HG02642 (cell line): ENCODE measurements around the gene NUMA1.

Experiments used
- ATAC-seq: cut with Tn5 transposase; IDR thresholded peaks from one replicate; pipeline ENCODE4 v1.9.1; 2021; ENCODE audit warnings: mild to moderate bottlenecking; ENCODE audit not compliant: unreplicated experiment, poor library complexity

Gene NUMA1

DNA sequence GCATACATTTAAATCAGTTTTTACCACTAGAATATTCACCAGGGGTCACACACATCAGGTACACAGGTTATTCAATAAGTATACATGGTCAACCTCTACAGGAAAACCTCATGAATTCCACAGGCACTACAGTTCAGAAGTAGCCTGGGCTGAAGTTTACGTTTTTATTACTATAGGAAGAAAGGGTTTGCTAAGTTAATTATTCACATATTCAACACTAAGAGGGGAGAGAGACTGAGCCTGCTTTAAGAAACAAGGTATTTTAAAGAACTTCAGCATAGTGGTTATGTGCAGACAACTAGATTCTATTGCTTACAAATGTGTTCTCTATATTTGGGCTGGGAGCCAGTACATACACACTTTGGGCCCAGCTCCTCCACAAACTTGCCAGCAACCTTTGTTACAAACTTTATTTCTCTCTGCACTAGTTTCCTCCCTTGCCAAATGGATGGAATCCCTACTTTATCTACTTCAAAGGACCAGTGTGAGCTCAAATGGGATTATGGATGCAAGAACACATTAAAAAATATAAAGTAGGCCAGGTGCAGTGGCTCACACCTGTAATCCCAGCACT, 49.8 kb downstream of the NUMA1 start:
- ATAC-seq = no peak

DNA sequence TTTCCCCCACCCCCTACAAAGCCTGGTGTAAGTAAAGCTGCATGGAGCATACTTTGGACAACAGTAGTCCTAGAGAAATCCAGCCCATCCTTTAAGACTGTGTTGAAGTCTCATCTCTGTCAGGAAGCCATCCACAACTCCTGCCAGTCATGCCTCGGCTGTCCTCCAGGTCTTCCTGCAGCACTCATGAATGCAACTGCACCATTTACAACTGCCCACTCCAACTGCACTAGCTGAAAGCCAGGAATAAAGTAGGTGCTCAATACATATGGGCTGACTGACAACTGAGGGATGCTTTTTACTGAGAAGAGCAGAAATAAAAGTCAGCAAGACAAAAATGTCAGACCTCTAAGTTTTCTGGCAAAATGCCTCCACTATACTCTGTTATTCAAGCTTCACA, 54.3 kb downstream of the NUMA1 start:
- ATAC-seq = no peak

DNA sequence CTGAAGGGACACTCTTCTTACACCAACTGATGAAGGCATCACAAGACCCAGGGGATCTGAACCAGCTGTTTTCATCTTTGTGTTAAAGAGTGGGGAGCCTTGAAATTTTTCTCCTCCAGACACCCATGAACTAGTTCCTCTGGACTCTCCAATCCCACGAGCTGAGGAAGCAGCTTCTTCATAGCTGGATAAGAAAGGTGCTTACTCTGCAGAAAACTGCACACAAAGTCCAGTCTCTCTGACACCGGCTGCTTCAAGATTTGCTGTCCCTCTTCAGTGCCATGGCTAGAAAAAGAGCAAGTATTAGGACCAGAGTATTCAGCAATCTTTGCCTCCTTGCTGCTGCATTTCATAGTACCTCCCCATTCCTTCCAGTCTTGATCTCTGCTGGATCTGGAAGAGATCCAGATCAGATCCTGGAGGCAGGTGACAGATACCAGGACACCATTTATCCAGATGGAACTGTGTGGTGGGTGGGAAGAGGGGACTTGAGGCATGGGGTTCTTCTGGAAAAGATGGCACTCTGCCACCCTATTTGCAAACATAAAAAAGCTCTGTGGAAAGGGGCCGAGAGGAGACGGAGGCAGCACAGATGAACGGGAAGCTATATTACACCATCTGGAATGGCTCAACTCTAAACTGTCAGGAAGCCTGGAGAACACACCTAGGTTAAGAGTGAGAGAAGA, 56.1 kb downstream of the NUMA1 start:
- ATAC-seq = no peak

DNA sequence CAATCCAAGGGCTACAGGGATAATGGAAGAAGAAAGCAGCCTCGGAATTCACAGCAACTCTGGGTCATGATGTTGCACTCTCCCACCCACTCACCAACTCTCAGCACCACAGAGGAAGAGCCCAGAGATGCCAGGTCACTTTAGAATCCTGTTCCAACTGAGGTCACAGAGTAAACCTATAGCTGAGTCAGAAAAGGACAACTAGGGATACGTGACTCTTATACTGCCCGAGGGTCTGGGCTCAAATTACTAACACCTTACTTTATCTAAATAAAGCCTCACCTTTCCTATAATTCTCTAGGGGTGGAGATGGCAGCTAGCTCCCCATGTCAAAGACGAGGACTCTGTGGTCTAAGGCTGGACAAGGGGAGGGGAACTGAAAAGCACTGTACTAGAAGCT, 57.0 kb downstream of the NUMA1 start:
- ATAC-seq = no peak

DNA sequence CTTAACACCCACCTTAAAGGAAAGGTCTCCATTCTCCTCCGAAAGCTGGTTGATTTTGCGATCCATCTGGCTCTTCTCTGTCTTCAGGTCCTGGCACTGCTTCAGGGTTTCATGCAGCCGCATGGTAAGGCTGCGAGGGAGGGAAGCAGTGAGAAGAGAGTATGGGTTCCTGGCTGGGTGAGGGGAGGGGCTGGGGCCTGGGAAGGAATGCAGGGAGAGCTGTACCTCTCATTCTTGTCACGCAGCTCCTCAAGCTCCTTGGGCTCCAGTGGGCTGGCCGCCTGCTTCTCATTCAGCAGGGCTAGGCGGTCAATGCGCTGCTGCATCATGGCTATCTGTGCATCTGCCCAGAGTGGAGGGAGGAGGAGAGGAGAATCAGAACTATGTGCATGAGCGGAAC, 62.2 kb downstream of the NUMA1 start:
- no peak for ATAC-seq

DNA sequence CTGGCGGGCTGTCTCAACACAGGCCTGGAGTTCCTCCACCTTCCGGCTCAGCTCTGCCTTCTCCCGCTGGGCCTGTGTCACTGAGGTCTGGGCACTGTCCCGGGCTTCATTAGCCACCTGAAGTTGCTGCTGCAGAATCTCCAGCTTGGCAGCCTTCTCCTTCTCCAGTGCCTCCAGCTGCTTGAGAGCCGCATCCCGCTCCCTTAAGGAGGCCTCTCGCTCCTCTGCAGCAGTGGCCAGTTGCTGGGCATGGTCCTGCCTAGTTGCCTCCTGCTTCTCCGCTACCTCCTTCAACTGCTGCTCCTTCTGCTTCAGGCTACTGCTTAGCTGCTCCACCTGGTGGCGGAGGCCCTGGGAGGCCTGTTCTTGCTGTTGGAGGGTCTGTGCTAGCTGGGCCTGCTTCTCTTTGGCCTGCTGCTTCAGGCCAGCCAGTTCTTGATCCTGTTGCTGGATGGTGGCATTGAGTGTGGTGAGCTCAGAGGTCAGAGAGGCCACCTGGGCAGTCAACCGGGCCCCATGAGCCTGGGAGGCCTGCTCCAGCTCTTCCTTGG, 64.8 kb downstream of the NUMA1 start:
- ATAC-seq = no peak

DNA sequence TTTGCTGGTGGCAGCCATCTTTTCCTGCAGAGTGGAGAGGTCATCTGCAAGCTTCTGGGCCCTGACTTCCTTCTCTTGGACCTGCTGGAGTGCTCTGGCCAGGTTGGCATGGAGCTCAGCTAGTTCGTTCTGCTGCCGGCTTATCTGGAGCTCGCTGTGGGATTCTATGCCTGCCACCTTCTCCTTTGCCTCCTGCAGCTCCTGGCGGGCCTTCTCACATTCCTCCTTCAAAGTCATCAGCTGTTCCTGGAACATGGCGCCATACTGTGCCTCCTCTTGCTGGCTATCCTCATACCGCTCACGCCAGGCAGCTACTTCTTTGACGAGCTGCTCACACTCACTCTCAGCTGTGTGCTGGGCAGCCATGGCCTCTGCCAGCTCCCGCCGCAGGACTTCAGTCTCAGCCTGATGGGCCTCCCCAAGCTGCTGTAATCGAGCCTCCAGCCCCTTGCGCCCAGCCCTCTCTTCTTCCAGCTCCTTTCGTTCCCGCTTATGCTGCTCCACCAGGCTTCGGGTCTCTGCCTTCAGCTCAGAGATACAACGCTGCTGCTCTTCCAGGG, 65.5 kb downstream of the NUMA1 start:
- ATAC-seq = no peak

DNA sequence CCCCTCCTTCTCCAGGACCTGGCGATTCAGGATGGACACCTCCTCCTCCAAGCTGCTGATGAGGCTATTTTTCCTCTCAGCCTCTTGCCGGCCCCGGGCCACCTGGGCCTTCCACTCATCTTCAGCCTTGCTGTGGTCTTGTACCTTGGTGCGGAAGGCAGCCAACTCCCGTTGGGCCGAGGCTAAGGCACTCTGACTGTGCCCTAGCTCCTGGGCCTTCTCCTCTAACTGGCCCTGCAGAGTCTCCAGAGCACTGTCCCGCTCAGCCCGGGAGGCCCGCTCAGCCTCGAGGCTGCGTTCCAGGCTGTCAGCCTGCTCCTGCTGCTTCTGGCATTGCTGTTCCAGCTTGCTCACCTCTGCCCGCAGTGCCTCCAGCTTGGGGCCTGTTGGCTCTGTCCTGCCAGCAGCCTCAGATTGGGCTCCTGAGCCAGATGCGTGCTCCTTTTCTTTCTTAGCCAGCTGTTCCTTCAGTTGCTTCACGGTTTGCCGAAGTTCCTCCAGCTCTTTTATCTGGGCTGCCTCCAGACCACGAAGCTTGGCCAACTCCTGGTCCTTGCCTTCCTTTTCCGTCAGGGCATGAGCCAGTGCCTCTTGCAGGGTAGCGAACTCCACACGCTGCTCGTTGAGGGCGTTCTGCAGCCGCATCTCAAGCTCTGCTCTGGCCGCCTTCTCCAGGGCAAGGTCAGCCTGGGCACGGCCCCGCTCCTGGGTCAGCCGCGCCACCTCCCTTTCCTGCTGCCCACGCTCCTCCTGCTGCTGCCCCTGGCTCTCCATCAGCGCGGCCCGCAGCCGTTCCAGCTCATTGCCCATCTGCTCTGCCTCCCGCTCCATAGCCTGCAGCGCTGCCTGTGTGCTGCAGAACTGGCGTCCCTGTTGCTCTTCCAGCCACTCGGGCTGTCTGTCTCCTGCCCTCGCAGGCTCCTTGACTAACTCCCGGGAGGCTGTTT, 66.3 kb downstream of the NUMA1 start:
- ATAC-seq = no peak

DNA sequence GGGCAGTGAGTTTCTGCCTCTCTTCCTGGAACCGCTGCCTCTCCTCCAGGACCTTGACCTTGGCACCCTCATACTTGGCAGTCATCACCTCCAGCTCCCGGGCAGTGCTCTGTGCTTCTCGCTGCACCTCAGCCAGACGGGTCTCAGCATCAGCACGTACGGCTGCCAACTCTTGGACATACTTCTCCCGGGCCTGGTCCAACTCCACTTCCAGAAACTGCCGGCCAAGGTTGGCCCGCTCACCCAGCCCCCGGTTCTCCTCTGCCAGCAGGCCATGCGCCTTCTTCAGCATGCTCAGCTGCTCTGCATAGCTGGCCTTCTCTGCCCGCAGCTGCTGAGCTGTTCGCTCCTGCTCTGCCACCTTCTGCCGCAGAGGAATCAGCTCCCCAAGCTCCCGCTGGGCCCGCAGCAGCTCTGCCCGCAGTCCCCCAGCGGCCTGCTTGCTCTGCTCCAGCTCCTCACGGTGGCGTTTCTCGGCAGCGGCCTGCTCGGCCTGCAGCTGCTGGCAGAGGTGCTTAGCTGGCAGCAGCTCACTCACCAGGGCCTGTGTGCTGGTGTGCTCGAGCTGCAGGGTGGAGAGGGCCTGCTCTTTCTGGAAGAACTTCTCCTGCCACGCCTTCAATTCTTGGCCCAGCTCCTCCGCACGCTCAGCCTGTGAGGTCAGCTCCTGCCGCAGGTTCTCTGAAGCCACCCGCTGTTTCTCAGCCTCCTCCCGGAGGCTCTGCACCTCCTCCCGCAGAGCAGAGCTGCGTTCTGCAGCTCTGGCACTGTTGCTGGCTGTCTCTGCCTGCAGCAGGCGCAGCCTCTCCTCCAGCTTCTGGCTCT, 67.2 kb downstream of the NUMA1 start:
- ATAC-seq = no peak

DNA sequence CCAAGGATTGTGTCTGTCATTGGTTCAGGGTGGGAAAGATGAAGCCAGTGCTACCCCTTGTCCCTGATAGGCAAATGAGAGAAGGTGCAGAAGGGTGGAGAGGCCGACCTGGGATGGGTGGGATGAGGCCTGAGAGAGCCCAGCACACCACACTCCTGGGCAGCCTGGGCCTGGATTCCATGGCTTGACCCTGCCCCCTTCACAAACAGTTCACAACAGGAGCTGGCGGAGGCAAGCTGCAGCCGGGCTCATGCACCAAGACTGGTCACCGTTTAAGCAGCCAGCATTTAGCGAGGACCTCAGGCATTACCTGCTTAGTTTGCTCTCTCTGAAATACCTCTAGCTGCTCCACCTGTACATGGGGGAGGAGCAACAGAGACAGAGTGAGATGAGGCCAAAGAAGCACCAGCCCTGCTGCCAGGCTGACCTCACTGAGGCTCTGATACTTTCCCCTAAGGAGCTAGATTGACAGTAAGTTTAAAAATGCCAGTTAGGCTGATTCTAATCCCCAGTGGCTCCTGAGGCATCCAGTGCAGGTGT, 68.2 kb downstream of the NUMA1 start:
- ATAC-seq = no peak

DNA sequence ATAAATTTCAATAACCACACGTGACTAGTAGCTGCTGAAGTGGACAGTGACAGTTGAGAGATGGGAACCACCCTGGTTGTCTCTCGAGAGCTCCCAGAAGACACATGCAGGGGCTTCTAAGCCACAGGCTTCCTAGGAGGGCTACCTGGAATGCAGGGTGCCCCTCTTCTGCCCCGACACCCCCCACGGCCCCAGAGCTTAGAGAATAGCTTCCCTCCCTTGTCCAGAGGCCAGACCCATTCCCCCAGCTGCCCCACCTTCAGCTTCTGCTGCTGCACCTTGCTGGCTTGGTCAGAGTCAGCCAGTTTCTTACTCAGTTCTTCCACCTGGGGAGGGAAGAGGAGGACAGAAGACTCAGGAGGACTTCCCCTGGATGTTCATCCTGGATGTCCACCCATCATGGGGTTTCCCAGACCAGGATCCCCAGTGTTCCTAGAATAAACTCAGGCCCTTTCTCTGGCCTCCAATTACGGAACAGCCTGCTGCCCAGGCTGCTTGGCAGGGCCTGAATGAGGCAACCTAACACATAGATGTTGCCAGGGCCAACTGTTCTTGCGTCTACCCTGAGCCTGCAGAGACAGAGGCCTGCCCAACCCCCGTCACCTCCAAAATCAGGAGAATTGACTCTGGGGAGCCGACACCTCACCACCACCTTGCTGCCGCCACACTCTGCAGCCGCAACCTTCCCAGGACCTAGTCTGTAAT, 69.7 kb downstream of the NUMA1 start:
- no peak for ATAC-seq

DNA sequence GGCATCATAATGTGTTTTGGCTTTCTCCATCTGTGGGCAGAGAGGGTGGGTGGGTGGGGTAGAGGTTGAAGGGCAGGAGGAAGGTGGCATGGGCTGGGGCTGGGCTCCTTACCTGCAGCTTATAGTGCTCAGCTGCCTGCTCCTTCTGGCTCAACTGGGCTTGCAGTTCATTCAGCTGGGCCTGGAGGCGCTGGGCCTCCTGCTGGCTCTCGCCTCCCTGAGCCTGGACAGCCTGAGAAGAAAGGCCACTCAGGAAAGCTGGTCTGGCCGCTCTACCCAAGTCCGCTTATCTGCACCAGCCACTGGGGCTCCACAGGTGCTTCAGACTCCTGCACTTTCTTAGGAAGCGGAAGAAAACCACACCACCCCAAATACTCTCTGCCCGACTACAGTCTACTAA, 71.2 kb downstream of the NUMA1 start:
- no peak for ATAC-seq

DNA sequence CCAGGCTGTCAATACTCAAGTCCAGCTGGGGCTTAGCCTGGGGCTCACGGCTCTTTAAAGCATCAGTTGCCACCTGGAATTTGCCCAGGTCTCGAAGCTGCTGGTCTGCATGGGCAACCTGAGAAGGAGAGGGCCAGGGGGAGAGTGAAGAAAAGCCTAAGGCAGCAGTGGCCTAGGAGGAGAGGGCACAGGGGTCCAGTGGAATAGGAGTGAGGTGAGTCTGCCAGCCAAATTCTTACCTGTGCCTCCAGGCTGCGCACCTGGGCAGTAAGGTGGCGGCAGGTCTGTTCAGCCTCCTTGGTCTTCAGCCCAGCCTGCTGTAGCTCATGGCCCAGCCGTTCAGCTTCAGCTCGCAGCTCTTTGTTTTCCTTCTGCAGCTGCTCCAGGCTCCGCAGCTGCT, 71.6 kb downstream of the NUMA1 start:
- no peak for ATAC-seq

DNA sequence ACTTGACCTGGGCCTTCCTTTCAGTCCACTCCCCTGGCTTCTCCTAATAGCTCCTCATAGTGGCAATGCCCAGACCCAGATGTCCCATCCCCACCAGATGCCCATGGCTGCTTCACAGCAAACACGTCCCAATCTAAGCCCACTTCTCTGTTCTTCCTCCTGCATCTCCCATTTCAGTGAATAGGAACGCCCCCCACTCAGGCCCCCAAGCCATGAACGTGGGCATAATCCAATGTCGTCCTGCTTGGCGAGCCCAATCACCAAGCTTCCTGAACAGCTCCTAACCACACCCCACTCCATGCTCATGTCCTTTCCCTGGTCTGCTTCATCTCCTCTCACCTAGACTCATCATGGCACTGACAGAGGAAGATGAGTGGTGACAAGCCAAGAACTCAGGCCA, 72.8 kb downstream of the NUMA1 start:
- no peak for ATAC-seq

DNA sequence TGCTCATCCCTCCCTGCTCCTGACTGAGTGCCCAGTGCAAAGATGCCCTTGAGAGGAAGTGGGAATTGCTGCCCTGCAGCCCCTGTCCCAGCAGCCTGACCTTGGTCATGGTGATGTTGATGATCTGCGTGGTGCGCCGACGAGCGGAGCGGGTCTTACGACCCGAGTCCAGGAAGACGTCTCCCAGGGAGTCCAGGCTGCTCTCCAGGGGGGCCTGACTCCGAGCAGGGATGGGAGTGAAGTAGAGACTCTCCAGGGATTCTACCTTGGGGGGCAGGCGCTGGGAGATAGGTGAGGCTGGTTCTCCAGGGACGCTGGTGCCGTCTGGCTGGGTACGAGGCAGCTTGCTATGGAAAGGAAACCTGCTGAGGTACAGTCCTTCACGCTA, 73.3 kb downstream of the NUMA1 start:
- no peak for ATAC-seq

DNA sequence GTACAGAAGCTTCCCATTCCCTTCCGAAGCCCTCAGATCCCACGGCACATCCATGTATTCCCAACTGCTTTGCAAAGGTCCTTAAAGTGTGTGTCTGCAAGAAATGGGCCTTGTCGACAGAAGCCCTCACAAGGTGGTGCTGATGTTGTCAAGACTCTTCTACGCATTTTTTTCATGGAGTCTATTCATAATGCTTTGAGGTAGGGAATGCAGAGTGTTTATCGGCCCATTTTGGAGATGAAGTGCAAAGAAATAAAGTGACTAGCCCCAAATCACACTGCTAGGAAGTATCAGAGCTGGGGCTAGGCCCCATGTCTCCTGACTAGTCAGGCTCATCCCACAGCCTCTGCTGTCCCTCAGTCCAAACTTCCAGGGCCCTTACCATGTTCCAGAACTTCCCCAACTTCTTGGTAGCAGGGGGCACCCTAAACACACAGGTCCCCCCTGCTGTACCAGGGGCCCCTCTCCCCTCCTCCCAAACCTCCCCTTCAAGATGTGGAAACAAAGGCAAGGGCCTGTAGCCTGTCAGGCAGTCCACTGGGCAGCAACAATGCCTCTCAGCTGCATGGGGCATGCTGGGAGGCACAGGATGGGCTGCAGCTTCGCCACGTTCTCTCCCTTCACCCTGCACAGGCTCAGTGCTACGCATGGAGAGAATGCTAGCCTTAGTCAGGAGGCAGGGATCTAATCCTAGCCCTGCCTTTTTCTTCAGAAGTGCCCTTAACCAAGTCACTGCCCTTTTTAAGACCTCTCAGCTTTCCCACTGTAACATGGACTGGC, 73.8 kb downstream of the NUMA1 start:
- ATAC-seq = no peak

DNA sequence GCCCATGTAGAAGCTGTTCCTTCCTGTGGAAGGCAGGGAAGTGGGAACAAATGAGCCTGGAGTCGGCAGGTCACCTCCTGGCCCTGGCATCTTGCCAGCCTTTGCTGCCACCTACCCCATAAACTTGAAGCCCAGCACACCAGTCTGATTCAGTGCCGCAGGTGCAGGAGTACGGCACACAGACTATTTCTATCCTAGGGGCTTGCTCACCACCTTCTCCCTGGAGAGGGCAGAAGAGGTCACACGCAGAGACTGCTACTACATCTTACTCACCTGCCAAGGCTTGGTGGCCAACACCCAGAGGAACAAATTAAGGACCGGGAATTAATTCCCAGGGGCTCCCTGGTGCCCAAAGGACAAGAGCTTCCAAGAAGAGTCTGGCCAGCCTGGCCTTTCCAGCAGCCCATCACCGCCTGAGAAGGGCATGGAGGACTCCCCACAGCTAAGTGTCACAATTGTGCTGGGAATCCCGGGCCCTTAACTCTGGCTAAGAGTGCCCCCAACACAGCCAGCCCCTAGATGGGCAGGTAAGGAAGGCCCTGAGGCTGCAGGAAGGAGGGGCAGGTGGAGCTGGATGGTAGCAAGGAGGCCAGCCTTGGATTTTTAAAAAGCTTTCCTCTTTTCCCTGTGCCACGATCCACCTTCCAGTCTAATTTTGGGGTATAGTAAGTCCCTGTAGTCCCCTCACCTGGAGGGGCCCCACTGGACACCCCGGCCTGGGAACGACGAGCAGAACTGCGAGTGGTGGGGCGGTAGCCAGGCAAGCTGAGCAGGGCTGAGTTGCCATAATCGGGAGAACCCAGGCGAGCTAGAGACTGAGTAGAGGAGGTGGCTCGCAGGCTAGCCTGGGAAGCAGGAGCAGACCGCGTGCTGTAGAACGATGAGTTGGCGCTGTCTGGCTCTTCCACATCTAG, 74.7 kb downstream of the NUMA1 start:
- no peak for ATAC-seq
